HCT116 (cell line): ENCODE results near the gene IMPA2. TPM values are rescaled to one million over a fixed set of nuclear protein-coding genes. Genes with fewer than 3 reads are reported as not detected.

Experiments
- ATAC-seq: fragments of 200-7000 bp; cut with Tn5 transposase; 2 replicates; pipeline ENCODE4 v1.9.1; 2020; ENCODE audit warnings: mild to moderate bottlenecking, moderate library complexity
- BruUV-seq: library from RNA; stranded (reverse); fragments of 400-500 nt; replicated peaks from 2 replicates; lab custom pipeline; 2021; lab: Mats Ljungman, UMichigan
- CTCF ChIA-PET: fragments of 300-600 bp; sonication (Branson Sonifier 250); formaldehyde crosslinking; loops from one replicate; lab custom pipeline; 2021; ENCODE audit warnings: antibody characterized with exemption; lab: Charles Lee
- POLR2A ChIA-PET: fragments of 300-600, 350-600 bp; sonication (Branson Sonifier 250); formaldehyde crosslinking; loops from one replicate; lab custom pipeline; 2021; ENCODE audit warnings: antibody characterized with exemption; lab: Charles Lee
- RAD21 ChIA-PET, 2 experiments: fragments of 300-600 bp; sonication (Branson Sonifier 250); formaldehyde crosslinking; loops; one replicate each; lab custom pipeline; 2023; ENCODE audit warnings: low total read pairs in 2 of 2; ENCODE audit not compliant: uncharacterized antibody in 2 of 2, unreplicated experiment in 2 of 2, low non-redundant PET in 1 of 2; lab: Charles Lee
- DNase-seq: peaks from one replicate; pipeline ENCODE4 v3.0.0-alpha.2; 2010; ENCODE audit warnings: low read depth, low spot score
- H2AFZ ChIP-seq: fragments of 200-600 bp; shearing (Covaris generic), sonication (generic); 2 replicates; pipeline ENCODE4 v1.6.1; 2017; ENCODE audit warnings: low read depth, mixed run types, mixed read lengths, antibody characterized with exemption, low read length; ENCODE audit not compliant: poor library complexity, severe bottlenecking
- H3K27ac ChIP-seq: 2 replicates; pipeline ENCODE4 v1.5.1; 2012; ENCODE audit warnings: low read depth, low read length
- H3K27me3 ChIP-seq: fragments of 200-600 bp; sonication (generic); 2 replicates; pipeline ENCODE4 v1.6.1; 2016; ENCODE audit warnings: mixed run types, low read length, mixed read lengths; ENCODE audit not compliant: insufficient read depth
- H3K36me3 ChIP-seq, 2 experiments: fragments of 200-500 bp in 1 of 2; fragments of 200-600 bp in 1 of 2; sonication (Bioruptor generic) in 1 of 2; sonication (generic) in 1 of 2; 2 replicates each; pipeline versions ENCODE4 v1.5.1 to v1.6.1; 2014 to 2016; ENCODE audit warnings: low read length in 2 of 2, inconsistent platforms in 1 of 2, mixed read lengths in 1 of 2, mixed run types in 1 of 2; ENCODE audit not compliant: insufficient read depth in 2 of 2, control insufficient read depth in 1 of 2
- H3K4me1 ChIP-seq, 2 experiments: fragments of 200-600 bp in 1 of 2; sonication (generic) in 1 of 2; 2 replicates each; pipeline versions ENCODE4 v1.5.1 to v1.6.1; 2012 to 2017; ENCODE audit warnings: low read length in 2 of 2, inconsistent platforms in 1 of 2, mild to moderate bottlenecking in 1 of 2, mixed read lengths in 1 of 2, mixed run types in 1 of 2, moderate library complexity in 1 of 2; ENCODE audit not compliant: insufficient read depth in 2 of 2, control insufficient read depth in 1 of 2
- H3K4me2 ChIP-seq: fragments of 200-600 bp; sonication (generic); 2 replicates; pipeline ENCODE4 v1.6.1; 2017; ENCODE audit warnings: mixed run types, low read length, mixed read lengths
- H3K4me3 ChIP-seq, 2 experiments: fragments of 200-600 bp in 1 of 2; sonication (generic) in 1 of 2; replicated peaks in 1 of 2; 2 replicates each; pipeline ENCODE4 v1.5.1; 2011 to 2016; ENCODE audit warnings: low read length in 2 of 2, control low read depth in 1 of 2, low read depth in 1 of 2, mild to moderate bottlenecking in 1 of 2, mixed read lengths in 1 of 2, mixed run types in 1 of 2
- H3K79me2 ChIP-seq: fragments of 200-600 bp; sonication (generic); 2 replicates; pipeline ENCODE4 v1.6.1; 2017; ENCODE audit warnings: mild to moderate bottlenecking, mixed run types, low read length, moderate library complexity, mixed read lengths; ENCODE audit not compliant: insufficient read depth
- H3K9ac ChIP-seq: fragments of 200-600 bp; sonication (generic); 2 replicates; pipeline ENCODE4 v1.6.1; 2016; ENCODE audit warnings: low read length, mixed read lengths
- H3K9me2 ChIP-seq: fragments of 200-600 bp; sonication (generic), shearing (Covaris generic); 2 replicates; pipeline ENCODE4 v1.6.1; 2017; ENCODE audit warnings: mixed run types, mild to moderate bottlenecking, moderate library complexity; ENCODE audit not compliant: insufficient read depth
- H3K9me3 ChIP-seq, 2 experiments: fragments of 200-500 bp in 1 of 2; fragments of 200-600 bp in 1 of 2; sonication (Bioruptor generic) in 1 of 2; sonication (generic) in 1 of 2; 2 replicates each; pipeline ENCODE4 v1.6.1; 2014 to 2017; ENCODE audit warnings: low read length in 2 of 2, mixed read lengths in 2 of 2, inconsistent platforms in 1 of 2, low read depth in 1 of 2, mild to moderate bottlenecking in 1 of 2, mixed run types in 1 of 2, moderate library complexity in 1 of 2; ENCODE audit not compliant: control insufficient read depth in 1 of 2, insufficient read depth in 1 of 2
- H4K20me1 ChIP-seq: fragments of 200-600 bp; sonication (generic), shearing (Covaris generic); 2 replicates; pipeline ENCODE4 v1.6.1; 2017; ENCODE audit warnings: mixed run types, mild to moderate bottlenecking, moderate library complexity; ENCODE audit not compliant: insufficient read depth
- CBX3 ChIP-seq: IDR thresholded peaks from 2 replicates; pipeline ENCODE4 v1.6.1; 2012; ENCODE audit warnings: low read depth
- EZH2 ChIP-seq: fragments of 200-600 bp; sonication (generic); IDR thresholded peaks from 2 replicates; pipeline ENCODE4 v1.6.1; 2017; ENCODE audit warnings: antibody characterized with exemption, mixed run types
- EZH2phosphoT487 ChIP-seq: fragments of 200-600 bp; IDR thresholded peaks from 2 replicates; pipeline ENCODE4 v1.6.1; 2018; ENCODE audit warnings: antibody characterized with exemption, borderline replicate concordance
- FOSL1 ChIP-seq: IDR thresholded peaks from 2 replicates; pipeline ENCODE4 v1.6.1; 2012; ENCODE audit warnings: low read depth
- POLR2A ChIP-seq: IDR thresholded peaks from 2 replicates; pipeline ENCODE4 v1.7.0; 2011; ENCODE audit warnings: borderline replicate concordance; ENCODE audit not compliant: insufficient read depth, insufficient read length; ENCODE audit errors: extremely low read depth
- RAD21 ChIP-seq: IDR thresholded peaks from 2 replicates; pipeline ENCODE4 v1.6.1; 2012; ENCODE audit warnings: low read depth, mild to moderate bottlenecking
- SIN3A ChIP-seq: IDR thresholded peaks from 2 replicates; pipeline ENCODE4 v1.6.1; 2012; ENCODE audit warnings: low read depth
- SRF ChIP-seq: IDR thresholded peaks from 2 replicates; pipeline ENCODE4 v1.6.1; 2012; ENCODE audit warnings: low read depth
- TCF7L2 ChIP-seq: IDR thresholded peaks from 2 replicates; pipeline ENCODE4 v1.7.0; 2011; ENCODE audit warnings: borderline replicate concordance, inconsistent platforms; ENCODE audit not compliant: insufficient read depth, insufficient read length; ENCODE audit errors: extremely low read depth
- YY1 ChIP-seq: IDR thresholded peaks from 2 replicates; pipeline ENCODE4 v1.6.1; 2011; ENCODE audit warnings: low read length, low read depth, moderate library complexity, mild to moderate bottlenecking; ENCODE audit not compliant: insufficient replicate concordance; ENCODE audit errors: extremely low read depth
- ZNF274 ChIP-seq: fragments of 200-500 bp; sonication (Bioruptor generic); IDR thresholded peaks from 2 replicates; pipeline ENCODE4 v1.6.1; 2014; ENCODE audit warnings: mild to moderate bottlenecking, low read depth, low read length, inconsistent platforms
- intact Hi-C: fragments of 100-400 bp; cut with micrococcal nuclease; formaldehyde crosslinking; loops from 2 replicates; pipeline ENCODE4 v1.10.0; 2022
- total RNA-seq: library from RNA; stranded (reverse); gene quantifications from one replicate; pipeline ENCODE4 v1.2.1, GENCODE V29; 2021; ENCODE audit not compliant: unreplicated experiment
- TF ChIP-seq, protein P1 (sequence below): IDR thresholded peaks from 2 replicates; pipeline ENCODE4 v1.6.1; 2012; ENCODE audit warnings: low read depth
- TF ChIP-seq, protein P2 (sequence below): IDR thresholded peaks from 2 replicates; pipeline ENCODE4 v1.6.1; 2012
- TF ChIP-seq, protein P3 (sequence below): IDR thresholded peaks from 2 replicates; pipeline ENCODE4 v1.6.1; 2012
- TF ChIP-seq, protein P4 (sequence below): IDR thresholded peaks from 2 replicates; pipeline ENCODE4 v1.6.1; 2011; ENCODE audit warnings: mild to moderate bottlenecking, low read length, moderate library complexity; ENCODE audit not compliant: insufficient replicate concordance; ENCODE audit errors: extremely low read depth
- TF ChIP-seq, protein P5 (sequence below), 3 experiments: fragments of 200-600 bp in 1 of 3; sonication (generic) in 1 of 3; IDR thresholded peaks in 2 of 3; conservative IDR thresholded peaks in 1 of 3; 2 replicates each; pipeline ENCODE4 v1.5.1; 2012 to 2017; ENCODE audit warnings: low read depth in 2 of 3, low read length in 2 of 3, antibody characterized with exemption in 1 of 3, borderline replicate concordance in 1 of 3, control low read depth in 1 of 3, mild to moderate bottlenecking in 1 of 3, mixed read lengths in 1 of 3, mixed run types in 1 of 3, moderate library complexity in 1 of 3; ENCODE audit not compliant: insufficient read depth in 1 of 3

The IMPA2 gene
- total RNA-seq, 1 experiment from 2014 or later: 32.5 TPM

DNA sequence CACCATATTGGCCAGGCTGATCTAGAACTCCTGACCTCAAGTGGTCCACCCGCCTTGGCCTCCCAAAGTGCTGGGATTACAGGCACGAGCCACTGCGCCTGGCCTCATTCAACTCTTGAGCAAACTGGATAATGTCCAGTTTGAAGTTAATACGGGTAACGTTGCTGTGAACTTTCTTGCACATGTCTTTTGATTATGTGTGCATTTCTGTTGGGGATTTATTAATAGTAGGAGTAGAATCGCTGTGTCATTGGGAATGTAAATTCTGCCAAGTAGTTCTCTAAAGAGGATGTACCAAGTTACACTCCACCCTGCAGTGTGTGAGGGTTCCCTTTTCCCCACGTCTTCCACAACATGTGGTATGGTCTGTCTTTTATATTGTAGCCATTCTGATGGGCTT, 6.2 kb downstream of the IMPA2 start:
- CTCF ChIA-PET: no interaction called here

More for the DNA sequence above, 6.2 kb downstream of the IMPA2 start:
- Histone ChIP-seq H3K9me3 (no peaks in the 10 kb centered on the region), H3K4me3 (no peak overlapping the region), H3K4me1 (peaks cover 9 to 11% of the 10 kb centered on the region in 2 experiments), H2AFZ (no peak overlapping the region), H3K36me3 (no peaks in the 10 kb centered on the region; a peak in 1 of 4 replicates), H3K9me2 (no peaks in the 10 kb centered on the region), H4K20me1 (no peaks in the 10 kb centered on the region), H3K27ac (no peak overlapping the region), H3K79me2 (no peaks in the 10 kb centered on the region), H3K4me2 (no peak overlapping the region), H3K9ac (no peak overlapping the region), H3K27me3 (no peaks in the 10 kb centered on the region)
- BruUV-seq: no TSS peak
- TF ChIP-seq TCF7L2 (no peak), EZH2 (no peak), ZNF274 (no peak), EZH2phosphoT487 (no peak), CBX3 (no peak), SIN3A (no peak), RAD21 (no peak), POLR2A (no peak), FOSL1 (no peak), SRF (no peak), YY1 (no peak)
- TF ChIP-seq, protein P1, sequence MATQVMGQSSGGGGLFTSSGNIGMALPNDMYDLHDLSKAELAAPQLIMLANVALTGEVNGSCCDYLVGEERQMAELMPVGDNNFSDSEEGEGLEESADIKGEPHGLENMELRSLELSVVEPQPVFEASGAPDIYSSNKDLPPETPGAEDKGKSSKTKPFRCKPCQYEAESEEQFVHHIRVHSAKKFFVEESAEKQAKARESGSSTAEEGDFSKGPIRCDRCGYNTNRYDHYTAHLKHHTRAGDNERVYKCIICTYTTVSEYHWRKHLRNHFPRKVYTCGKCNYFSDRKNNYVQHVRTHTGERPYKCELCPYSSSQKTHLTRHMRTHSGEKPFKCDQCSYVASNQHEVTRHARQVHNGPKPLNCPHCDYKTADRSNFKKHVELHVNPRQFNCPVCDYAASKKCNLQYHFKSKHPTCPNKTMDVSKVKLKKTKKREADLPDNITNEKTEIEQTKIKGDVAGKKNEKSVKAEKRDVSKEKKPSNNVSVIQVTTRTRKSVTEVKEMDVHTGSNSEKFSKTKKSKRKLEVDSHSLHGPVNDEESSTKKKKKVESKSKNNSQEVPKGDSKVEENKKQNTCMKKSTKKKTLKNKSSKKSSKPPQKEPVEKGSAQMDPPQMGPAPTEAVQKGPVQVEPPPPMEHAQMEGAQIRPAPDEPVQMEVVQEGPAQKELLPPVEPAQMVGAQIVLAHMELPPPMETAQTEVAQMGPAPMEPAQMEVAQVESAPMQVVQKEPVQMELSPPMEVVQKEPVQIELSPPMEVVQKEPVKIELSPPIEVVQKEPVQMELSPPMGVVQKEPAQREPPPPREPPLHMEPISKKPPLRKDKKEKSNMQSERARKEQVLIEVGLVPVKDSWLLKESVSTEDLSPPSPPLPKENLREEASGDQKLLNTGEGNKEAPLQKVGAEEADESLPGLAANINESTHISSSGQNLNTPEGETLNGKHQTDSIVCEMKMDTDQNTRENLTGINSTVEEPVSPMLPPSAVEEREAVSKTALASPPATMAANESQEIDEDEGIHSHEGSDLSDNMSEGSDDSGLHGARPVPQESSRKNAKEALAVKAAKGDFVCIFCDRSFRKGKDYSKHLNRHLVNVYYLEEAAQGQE: no peak
- TF ChIP-seq, protein P2, sequence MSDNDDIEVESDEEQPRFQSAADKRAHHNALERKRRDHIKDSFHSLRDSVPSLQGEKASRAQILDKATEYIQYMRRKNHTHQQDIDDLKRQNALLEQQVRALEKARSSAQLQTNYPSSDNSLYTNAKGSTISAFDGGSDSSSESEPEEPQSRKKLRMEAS: no peak
- TF ChIP-seq, protein P3, sequence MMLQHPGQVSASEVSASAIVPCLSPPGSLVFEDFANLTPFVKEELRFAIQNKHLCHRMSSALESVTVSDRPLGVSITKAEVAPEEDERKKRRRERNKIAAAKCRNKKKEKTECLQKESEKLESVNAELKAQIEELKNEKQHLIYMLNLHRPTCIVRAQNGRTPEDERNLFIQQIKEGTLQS: no peak
- TF ChIP-seq, protein P4, sequence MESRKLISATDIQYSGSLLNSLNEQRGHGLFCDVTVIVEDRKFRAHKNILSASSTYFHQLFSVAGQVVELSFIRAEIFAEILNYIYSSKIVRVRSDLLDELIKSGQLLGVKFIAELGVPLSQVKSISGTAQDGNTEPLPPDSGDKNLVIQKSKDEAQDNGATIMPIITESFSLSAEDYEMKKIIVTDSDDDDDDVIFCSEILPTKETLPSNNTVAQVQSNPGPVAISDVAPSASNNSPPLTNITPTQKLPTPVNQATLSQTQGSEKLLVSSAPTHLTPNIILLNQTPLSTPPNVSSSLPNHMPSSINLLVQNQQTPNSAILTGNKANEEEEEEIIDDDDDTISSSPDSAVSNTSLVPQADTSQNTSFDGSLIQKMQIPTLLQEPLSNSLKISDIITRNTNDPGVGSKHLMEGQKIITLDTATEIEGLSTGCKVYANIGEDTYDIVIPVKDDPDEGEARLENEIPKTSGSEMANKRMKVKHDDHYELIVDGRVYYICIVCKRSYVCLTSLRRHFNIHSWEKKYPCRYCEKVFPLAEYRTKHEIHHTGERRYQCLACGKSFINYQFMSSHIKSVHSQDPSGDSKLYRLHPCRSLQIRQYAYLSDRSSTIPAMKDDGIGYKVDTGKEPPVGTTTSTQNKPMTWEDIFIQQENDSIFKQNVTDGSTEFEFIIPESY: no peak
- TF ChIP-seq, protein P5, sequence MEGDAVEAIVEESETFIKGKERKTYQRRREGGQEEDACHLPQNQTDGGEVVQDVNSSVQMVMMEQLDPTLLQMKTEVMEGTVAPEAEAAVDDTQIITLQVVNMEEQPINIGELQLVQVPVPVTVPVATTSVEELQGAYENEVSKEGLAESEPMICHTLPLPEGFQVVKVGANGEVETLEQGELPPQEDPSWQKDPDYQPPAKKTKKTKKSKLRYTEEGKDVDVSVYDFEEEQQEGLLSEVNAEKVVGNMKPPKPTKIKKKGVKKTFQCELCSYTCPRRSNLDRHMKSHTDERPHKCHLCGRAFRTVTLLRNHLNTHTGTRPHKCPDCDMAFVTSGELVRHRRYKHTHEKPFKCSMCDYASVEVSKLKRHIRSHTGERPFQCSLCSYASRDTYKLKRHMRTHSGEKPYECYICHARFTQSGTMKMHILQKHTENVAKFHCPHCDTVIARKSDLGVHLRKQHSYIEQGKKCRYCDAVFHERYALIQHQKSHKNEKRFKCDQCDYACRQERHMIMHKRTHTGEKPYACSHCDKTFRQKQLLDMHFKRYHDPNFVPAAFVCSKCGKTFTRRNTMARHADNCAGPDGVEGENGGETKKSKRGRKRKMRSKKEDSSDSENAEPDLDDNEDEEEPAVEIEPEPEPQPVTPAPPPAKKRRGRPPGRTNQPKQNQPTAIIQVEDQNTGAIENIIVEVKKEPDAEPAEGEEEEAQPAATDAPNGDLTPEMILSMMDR (IDR thresholded peaks at IDR 0.05 in 2 of 3, conservative IDR thresholded peaks at IDR 0.05 in 1 of 3; ENCODE audit: borderline replicate concordance in 1 of 3, insufficient read depth in 1 of 3, low read depth in 2 of 3, low read length in 2 of 3): no peak
- ATAC-seq (no peak), DNase-seq (no peak)
- ChIA-PET RAD21 (no interaction called here), POLR2A (interaction anchor here (0.6 kb wide), 1 partner anchor 416 kb away, joined by 3 read pairs; no protein-coding TSS in a partner anchor)
- intact Hi-C loops: no loop called here
